ENCODE results near the gene COL15A1. TPM values are rescaled to one million over a fixed set of nuclear protein-coding genes. Genes with fewer than 3 reads are reported as not detected.

Gene COL15A1
- total and polyA plus RNA-seq, 4 experiments from 2014 or later, result not detected

DNA sequence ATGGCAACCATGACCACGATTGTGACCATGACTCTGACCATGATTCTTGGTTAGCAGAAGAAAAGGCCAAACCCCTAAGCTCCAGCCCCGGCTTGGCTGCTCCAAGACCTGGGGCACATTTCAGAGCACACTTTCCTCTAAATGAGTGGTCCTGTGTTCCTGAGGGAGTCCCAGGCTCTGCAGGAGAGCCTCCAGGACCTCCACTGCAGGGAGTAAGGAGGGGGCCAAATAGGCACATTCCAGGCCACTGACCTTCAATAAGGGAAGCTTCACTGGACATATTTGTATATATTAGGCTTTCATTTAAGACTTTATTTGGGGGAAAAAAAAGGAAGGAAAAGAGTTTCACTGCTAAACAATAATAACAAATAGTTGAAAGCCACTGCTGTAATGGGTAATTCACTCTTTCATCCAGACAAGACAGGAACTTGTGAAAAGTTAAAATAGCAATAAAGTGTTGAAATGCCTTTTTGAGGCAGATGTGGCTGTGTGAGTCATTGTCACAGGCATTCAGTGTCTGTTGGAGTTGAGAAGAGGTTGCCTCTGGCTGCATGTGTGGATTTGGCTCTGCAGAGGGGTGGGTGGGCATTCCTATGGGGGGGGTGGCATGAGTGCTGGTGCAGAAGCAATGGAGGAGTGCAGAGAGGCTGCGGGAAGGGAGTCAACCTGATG is 97.3 kb downstream of the COL15A1 start:
- no peak overlapping the region for H3K27ac ChIP-seq (ENCODE audit: low read depth, low read length)
- no peak overlapping the region for H3K4me3 ChIP-seq (ENCODE audit: low read length in 2 of 2)
- POLR2A ChIA-PET (ENCODE audit: partially characterized antibody), result no interaction called here
- Mint-ChIP-seq H3K27ac (no peak overlapping the region), H3K9me3 (peaks cover 3 to 19% (median 13%) of the 10 kb centered on the region in 8 donors), H3K36me3 (peaks cover 3 to 8% of the 10 kb centered on the region in 2 donors), H3K4me1 (peaks cover 7 to 18% (median 12%) of the 10 kb centered on the region in 4 donors), H3K27me3 (no peaks in the 10 kb centered on the region), H3K4me3 (no peak overlapping the region)
- DNase-seq, result no peak
- H3K4me1 ChIP-seq (ENCODE audit: insufficient read depth, low read length), result no peaks in the 10 kb centered on the region
- H3K9me3 ChIP-seq (ENCODE audit: control insufficient read depth in 1 of 2, low read length in 2 of 2), result no peaks in the 10 kb centered on the region
- no peaks in the 10 kb centered on the region for H3K36me3 ChIP-seq (ENCODE audit: insufficient read depth, low read length)
- CTCF ChIA-PET (ENCODE audit: partially characterized antibody), result no interaction called here
- no peaks in the 10 kb centered on the region for H3K27me3 ChIP-seq (ENCODE audit: insufficient read depth, low read length)
- intact Hi-C loops (cut with micrococcal nuclease), result no loop called here

DNA sequence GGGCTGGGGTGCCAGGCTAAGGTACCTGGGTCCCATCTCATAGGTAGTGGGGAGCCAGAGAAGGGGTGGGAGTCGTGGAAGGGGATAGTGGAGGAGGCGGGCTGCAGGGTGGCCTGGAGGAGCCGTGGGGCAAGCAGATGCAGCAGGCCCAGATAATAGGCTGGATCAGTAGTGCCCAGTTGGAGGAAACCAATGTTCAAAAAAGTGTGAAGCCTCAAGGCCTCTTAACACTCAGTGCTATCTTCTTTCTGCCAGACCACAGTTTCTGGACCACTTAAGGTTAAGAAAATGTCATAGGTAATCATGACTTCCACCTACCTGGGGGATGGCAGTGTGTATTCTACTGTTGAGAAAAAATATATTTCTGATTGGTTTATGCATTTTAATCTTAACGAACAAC is 97.9 kb downstream of the COL15A1 start:
- no peak overlapping the region for H3K4me3 ChIP-seq (ENCODE audit: low read length in 2 of 2)
- H3K36me3 ChIP-seq (ENCODE audit: insufficient read depth, low read length), result no peaks in the 10 kb centered on the region
- H3K4me1 ChIP-seq (ENCODE audit: insufficient read depth, low read length), result no peaks in the 10 kb centered on the region
- intact Hi-C loops (cut with micrococcal nuclease), result no loop called here
- no peak for DNase-seq
- peaks cover 3 to 19% (median 13%) of the 10 kb centered on the region in 8 donors for H3K9me3 Mint-ChIP-seq
- no peaks in the 10 kb centered on the region for H3K9me3 ChIP-seq (ENCODE audit: control insufficient read depth in 1 of 2, low read length in 2 of 2)
- ChIA-PET POLR2A (ENCODE audit: partially characterized antibody) (no interaction called here), CTCF (ENCODE audit: partially characterized antibody) (interaction anchor here (1.2 kb wide), 1 partner anchor 65 kb away, joined by 3 read pairs; no protein-coding TSS in a partner anchor)
- H3K27ac ChIP-seq (ENCODE audit: low read depth, low read length), result no peak overlapping the region
- no peak overlapping the region for H3K27ac Mint-ChIP-seq
- no peaks in the 10 kb centered on the region for H3K27me3 Mint-ChIP-seq
- H3K4me1 Mint-ChIP-seq, result peaks cover 8 to 18% (median 12%) of the 10 kb centered on the region in 4 donors
- no peaks in the 10 kb centered on the region for H3K27me3 ChIP-seq (ENCODE audit: insufficient read depth, low read length)
- peaks cover 3 to 8% of the 10 kb centered on the region in 2 donors for H3K36me3 Mint-ChIP-seq
- no peak overlapping the region for H3K4me3 Mint-ChIP-seq

DNA sequence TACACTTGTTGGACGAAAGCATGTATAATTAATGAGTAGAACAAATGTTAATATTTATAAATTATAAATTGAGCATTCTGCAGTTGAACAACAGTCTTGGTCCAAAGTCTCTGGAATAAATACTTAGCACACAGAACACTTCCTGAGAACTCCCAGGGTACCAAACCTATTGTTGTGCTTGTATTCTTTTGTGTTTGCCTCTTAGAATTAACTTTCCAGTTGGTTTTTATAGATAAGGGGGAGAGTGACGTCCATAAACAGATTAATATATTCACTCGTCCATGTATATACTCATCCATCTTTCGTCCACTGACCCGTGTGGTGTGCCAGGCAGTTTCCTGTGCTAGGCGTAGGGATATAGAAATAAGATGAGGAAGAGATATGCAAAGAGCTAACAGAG is 98.9 kb downstream of the COL15A1 start:
- intact Hi-C loops (cut with micrococcal nuclease), result no loop called here
- peaks cover 3 to 8% of the 10 kb centered on the region in 2 donors for H3K36me3 Mint-ChIP-seq
- DNase-seq, result no peak
- no peaks in the 10 kb centered on the region for H3K27me3 Mint-ChIP-seq
- no peak overlapping the region for H3K27ac Mint-ChIP-seq
- no peak overlapping the region for H3K4me3 Mint-ChIP-seq
- no peak overlapping the region for H3K27ac ChIP-seq (ENCODE audit: low read depth, low read length)
- H3K4me3 ChIP-seq (ENCODE audit: low read length in 2 of 2), result no peak overlapping the region
- H3K27me3 ChIP-seq (ENCODE audit: insufficient read depth, low read length), result no peaks in the 10 kb centered on the region
- CTCF ChIA-PET (ENCODE audit: partially characterized antibody), result interaction anchor here (1.2 kb wide), 1 partner anchor 66 kb away, joined by 3 read pairs; no protein-coding TSS in a partner anchor
- H3K4me1 ChIP-seq (ENCODE audit: insufficient read depth, low read length), result no peaks in the 10 kb centered on the region
- H3K9me3 Mint-ChIP-seq, result peaks cover 3 to 19% (median 13%) of the 10 kb centered on the region in 8 donors
- POLR2A ChIA-PET (ENCODE audit: partially characterized antibody), result no interaction called here
- H3K4me1 Mint-ChIP-seq, result peaks cover 6 to 17% (median 11%) of the 10 kb centered on the region in 4 donors
- H3K9me3 ChIP-seq (ENCODE audit: control insufficient read depth in 1 of 2, low read length in 2 of 2), result no peaks in the 10 kb centered on the region
- no peaks in the 10 kb centered on the region for H3K36me3 ChIP-seq (ENCODE audit: insufficient read depth, low read length)

DNA sequence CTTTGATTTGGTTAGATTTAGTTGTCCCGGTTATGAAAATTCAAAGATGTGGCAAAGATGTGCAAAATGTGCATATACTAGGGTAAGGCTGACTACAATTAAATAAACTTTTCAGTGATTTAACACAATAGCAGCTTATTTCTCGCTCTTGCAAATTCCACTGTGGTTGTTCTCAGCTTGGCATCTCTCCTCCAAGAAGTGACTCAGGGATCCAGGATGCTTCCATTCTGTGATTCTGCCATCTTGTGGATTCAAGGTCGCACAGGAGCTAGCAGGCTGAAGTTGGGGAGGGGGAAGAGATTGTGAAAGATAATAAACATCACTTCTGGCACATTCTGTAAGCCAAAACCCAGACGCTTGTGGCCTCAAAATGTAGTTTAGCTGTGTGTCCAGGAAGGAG is 101.1 kb downstream of the COL15A1 start:
- Histone ChIP-seq H3K27me3 (ENCODE audit: insufficient read depth, low read length) (no peaks in the 10 kb centered on the region), H3K9me3 (ENCODE audit: control insufficient read depth in 1 of 2, low read length in 2 of 2) (no peaks in the 10 kb centered on the region), H3K4me1 (ENCODE audit: insufficient read depth, low read length) (peaks cover 12% of the 10 kb centered on the region), H3K36me3 (ENCODE audit: insufficient read depth, low read length) (no peaks in the 10 kb centered on the region), H3K27ac (ENCODE audit: low read depth, low read length) (no peak overlapping the region), H3K4me3 (ENCODE audit: low read length in 2 of 2) (no peak overlapping the region)
- Mint-ChIP-seq H3K27me3 (no peaks in the 10 kb centered on the region), H3K27ac (no peak overlapping the region), H3K4me1 (peaks cover 6 to 27% (median 16%) of the 10 kb centered on the region in 4 donors), H3K4me3 (no peak overlapping the region), H3K9me3 (peaks cover 3 to 19% (median 13%) of the 10 kb centered on the region in 8 donors), H3K36me3 (peaks cover 3 to 8% of the 10 kb centered on the region in 2 donors)
- CTCF ChIA-PET (ENCODE audit: partially characterized antibody), result interaction anchor here (0.6 to 1.3 kb wide), 2 partner anchors 10 to 21 kb away, joined by 3 to 5 read pairs; no protein-coding TSS in a partner anchor
- intact Hi-C loops (cut with micrococcal nuclease), result no loop called here
- DNase-seq, result no peak
- POLR2A ChIA-PET (ENCODE audit: partially characterized antibody), result no interaction called here

DNA sequence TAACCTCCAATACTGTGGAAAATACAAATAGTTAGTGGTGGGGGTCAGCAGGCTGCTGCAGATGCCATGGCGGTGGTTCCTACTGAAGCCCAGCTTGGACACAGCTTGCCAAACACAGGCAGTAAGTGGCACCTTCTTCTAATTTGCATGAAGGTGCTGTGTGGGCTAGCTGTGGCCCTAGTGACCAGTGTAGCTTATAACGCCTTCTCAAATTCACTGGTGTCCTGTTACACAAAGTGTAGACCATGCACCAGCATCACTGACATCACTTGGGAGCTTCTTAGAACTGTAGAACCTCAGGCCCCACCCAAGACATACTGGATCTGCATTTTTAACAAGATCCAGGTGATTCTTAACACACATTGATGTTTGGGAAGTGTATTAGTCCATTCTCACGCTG is 102.4 kb downstream of the COL15A1 start:
- intact Hi-C loops (cut with micrococcal nuclease), result no loop called here
- H3K4me1 ChIP-seq (ENCODE audit: insufficient read depth, low read length), result peaks cover 13% of the 10 kb centered on the region
- CTCF ChIA-PET (ENCODE audit: partially characterized antibody), result interaction anchor here (1.3 kb wide), 1 partner anchor 9 kb away, joined by 5 read pairs; no protein-coding TSS in a partner anchor
- peaks cover 8 to 30% (median 13%) of the 10 kb centered on the region in 4 donors for H3K4me1 Mint-ChIP-seq
- H3K27ac Mint-ChIP-seq, result peak overlapping the region in 2 of 7 donors; percentile 46 to 70
- no peak overlapping the region for H3K27ac ChIP-seq (ENCODE audit: low read depth, low read length)
- H3K4me3 ChIP-seq (ENCODE audit: low read length in 2 of 2), result no peak overlapping the region
- no peak for DNase-seq
- H3K9me3 ChIP-seq (ENCODE audit: control insufficient read depth in 1 of 2, low read length in 2 of 2), result no peaks in the 10 kb centered on the region
- peaks cover 3 to 19% (median 13%) of the 10 kb centered on the region in 8 donors for H3K9me3 Mint-ChIP-seq
- H3K27me3 Mint-ChIP-seq, result no peaks in the 10 kb centered on the region
- no peak overlapping the region for H3K4me3 Mint-ChIP-seq
- peaks cover 3 to 8% of the 10 kb centered on the region in 2 donors for H3K36me3 Mint-ChIP-seq
- POLR2A ChIA-PET (ENCODE audit: partially characterized antibody), result interaction anchor here (0.6 kb wide), 1 partner anchor 11 kb away, joined by 3 read pairs; no protein-coding TSS in a partner anchor
- no peaks in the 10 kb centered on the region for H3K27me3 ChIP-seq (ENCODE audit: insufficient read depth, low read length)
- no peaks in the 10 kb centered on the region for H3K36me3 ChIP-seq (ENCODE audit: insufficient read depth, low read length)

DNA sequence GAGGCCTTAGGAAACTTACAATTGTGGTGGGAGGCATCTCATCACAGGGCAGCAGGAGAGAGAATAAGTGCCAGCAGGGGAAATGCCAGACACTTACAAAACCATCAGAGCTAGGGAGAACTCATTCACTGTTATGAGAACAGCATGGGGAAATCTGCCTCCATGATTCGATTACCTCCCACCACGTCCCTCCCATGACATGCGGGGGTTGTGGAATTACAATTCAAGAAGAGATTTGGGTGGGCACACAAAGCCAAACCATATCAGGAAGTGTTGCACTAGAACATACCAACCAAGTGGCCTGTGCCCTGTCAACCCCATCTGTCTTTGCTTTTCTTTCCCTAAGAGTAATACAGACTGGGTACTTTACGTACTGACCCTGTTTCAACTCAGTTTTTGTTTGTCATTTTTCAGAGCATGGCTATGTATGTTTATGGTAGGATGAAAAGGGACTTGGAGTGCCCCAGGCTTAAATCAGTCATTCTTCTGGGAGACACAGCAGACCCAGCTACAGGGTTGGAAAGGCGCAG is 102.9 kb downstream of the COL15A1 start:
- no peak for DNase-seq
- Mint-ChIP-seq H3K4me3 (no peak overlapping the region), H3K9me3 (peaks cover 3 to 19% (median 13%) of the 10 kb centered on the region in 8 donors), H3K27ac (peak overlapping the region in 3 of 7 donors; percentile 46 to 70 (median 48)), H3K4me1 (peaks cover 8 to 25% (median 14%) of the 10 kb centered on the region in 4 donors), H3K27me3 (no peaks in the 10 kb centered on the region), H3K36me3 (peaks cover 3 to 8% of the 10 kb centered on the region in 2 donors)
- no peaks in the 10 kb centered on the region for H3K36me3 ChIP-seq (ENCODE audit: insufficient read depth, low read length)
- ChIA-PET CTCF (ENCODE audit: partially characterized antibody) (no interaction called here), POLR2A (ENCODE audit: partially characterized antibody) (interaction anchor here (0.6 kb wide), 1 partner anchor 11 kb away, joined by 3 read pairs; no protein-coding TSS in a partner anchor)
- H3K4me1 ChIP-seq (ENCODE audit: insufficient read depth, low read length), result peaks cover 13% of the 10 kb centered on the region
- intact Hi-C loops (cut with micrococcal nuclease), result no loop called here
- H3K27me3 ChIP-seq (ENCODE audit: insufficient read depth, low read length), result no peaks in the 10 kb centered on the region
- H3K9me3 ChIP-seq (ENCODE audit: control insufficient read depth in 1 of 2, low read length in 2 of 2), result no peaks in the 10 kb centered on the region
- H3K4me3 ChIP-seq (ENCODE audit: low read length in 2 of 2), result no peak overlapping the region
- no peak overlapping the region for H3K27ac ChIP-seq (ENCODE audit: low read depth, low read length)

DNA sequence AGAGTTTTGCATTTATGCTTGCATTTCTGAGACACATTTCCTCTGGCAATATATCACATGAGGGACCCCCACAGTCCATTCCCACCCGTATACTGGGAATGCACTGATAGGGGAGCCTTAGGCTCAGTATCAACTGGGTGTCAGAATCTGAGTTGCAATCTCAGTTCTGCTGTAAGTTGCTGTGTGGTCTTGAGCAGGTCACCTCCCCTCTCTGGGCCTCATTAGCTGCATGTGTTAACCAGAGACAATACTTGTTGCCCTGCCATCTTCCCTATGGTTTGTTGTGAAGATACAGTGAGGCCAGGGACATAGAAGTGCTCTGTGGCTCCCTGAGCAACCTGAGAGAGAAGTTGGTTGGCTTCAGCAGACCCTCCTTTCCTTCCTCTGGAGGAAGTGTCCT is 105.5 kb downstream of the COL15A1 start:
- peaks cover under 1 to 15% (median 8%) of the 10 kb centered on the region in 8 donors for H3K9me3 Mint-ChIP-seq
- Histone ChIP-seq H3K4me3 (ENCODE audit: low read length in 2 of 2) (no peak overlapping the region), H3K27me3 (ENCODE audit: insufficient read depth, low read length) (no peaks in the 10 kb centered on the region), H3K4me1 (ENCODE audit: insufficient read depth, low read length) (peaks cover 31% of the 10 kb centered on the region), H3K27ac (ENCODE audit: low read depth, low read length) (no peak overlapping the region), H3K9me3 (ENCODE audit: control insufficient read depth in 1 of 2, low read length in 2 of 2) (no peaks in the 10 kb centered on the region), H3K36me3 (ENCODE audit: insufficient read depth, low read length) (no peaks in the 10 kb centered on the region)
- H3K4me3 Mint-ChIP-seq, result no peak overlapping the region
- intact Hi-C loops (cut with micrococcal nuclease), result no loop called here
- H3K27me3 Mint-ChIP-seq, result no peaks in the 10 kb centered on the region
- POLR2A ChIA-PET (ENCODE audit: partially characterized antibody), result interaction anchor here (1.1 kb wide), 1 partner anchor 55 kb away, joined by 5 read pairs; the partner anchor contains the start of gene TGFBR1
- H3K4me1 Mint-ChIP-seq, result peaks cover 24 to 45% (median 35%) of the 10 kb centered on the region in 4 donors
- H3K36me3 Mint-ChIP-seq, result peaks cover 1 to 2% of the 10 kb centered on the region in 2 donors
- H3K27ac Mint-ChIP-seq, result peak overlapping the region in 2 of 7 donors; percentile 13 to 38
- CTCF ChIA-PET (ENCODE audit: partially characterized antibody), result interaction anchor here (1.1 kb wide), 1 partner anchor 10 kb away, joined by 3 read pairs; no protein-coding TSS in a partner anchor
- DNase-seq, result no peak

Measured in CD4-positive, alpha-beta memory T cell (primary cell).